Rectal smooth muscle tissue (tissue), 1 donor: ENCODE data around the gene ERICH6.

Experiments used
- H3K27ac ChIP-seq: one replicate; pipeline ENCODE4 v1.7.0; 2013; ENCODE audit warnings: low read depth, low read length, inconsistent platforms
- H3K27me3 ChIP-seq: one replicate; pipeline ENCODE4 v1.7.0; 2013; ENCODE audit warnings: low read length; ENCODE audit not compliant: control insufficient read depth, insufficient read depth
- H3K36me3 ChIP-seq: one replicate; pipeline ENCODE4 v1.7.0; 2013; ENCODE audit warnings: low read length; ENCODE audit not compliant: control insufficient read depth, insufficient read depth
- H3K4me1 ChIP-seq: one replicate; pipeline ENCODE4 v1.7.0; 2013; ENCODE audit warnings: low read length; ENCODE audit not compliant: control insufficient read depth, insufficient read depth
- H3K4me3 ChIP-seq: one replicate; pipeline ENCODE4 v1.7.0; 2013; ENCODE audit warnings: low read length
- H3K9ac ChIP-seq: one replicate; pipeline ENCODE4 v1.7.0; 2013; ENCODE audit warnings: low read length

The ERICH6 gene

DNA sequence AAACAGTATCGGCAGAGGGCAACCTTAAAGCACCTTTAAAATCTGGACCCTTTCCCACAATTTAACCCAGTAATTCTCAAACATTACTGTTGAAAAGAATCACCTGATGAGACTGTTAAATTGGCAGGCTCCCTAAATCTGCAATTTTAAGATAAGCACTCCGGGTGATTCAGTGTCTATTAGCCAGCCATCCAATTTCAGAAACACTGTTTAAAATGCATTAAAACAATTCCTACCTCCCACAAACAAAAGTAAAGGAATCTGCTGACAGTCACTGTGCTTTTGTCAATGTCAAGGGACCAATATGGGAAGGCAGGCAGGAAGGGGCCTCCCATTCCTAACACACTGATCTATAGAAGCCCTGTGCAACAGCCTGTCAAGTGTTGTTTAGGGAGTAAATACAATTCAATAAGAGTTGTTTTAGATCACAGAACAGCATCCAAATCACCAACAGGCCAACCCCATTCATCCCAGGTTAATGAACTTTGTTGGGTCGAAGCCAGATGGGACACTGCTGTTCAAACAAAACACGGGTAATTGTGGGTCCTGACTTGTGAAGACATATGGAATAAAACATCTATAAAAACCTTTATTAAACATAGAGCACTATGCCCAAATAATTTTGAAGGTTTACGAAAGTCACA lies 37.9 kb upstream of the ERICH6 start:
- peaks cover 5% of the 10 kb centered on the region for H3K36me3 ChIP-seq
- H3K4me1 ChIP-seq, result peaks cover 8% of the 10 kb centered on the region
- H3K27me3 ChIP-seq, result no peaks in the 10 kb centered on the region
- no peak overlapping the region for H3K9ac ChIP-seq
- H3K27ac ChIP-seq, result no peak overlapping the region
- H3K4me3 ChIP-seq, result no peak overlapping the region

DNA sequence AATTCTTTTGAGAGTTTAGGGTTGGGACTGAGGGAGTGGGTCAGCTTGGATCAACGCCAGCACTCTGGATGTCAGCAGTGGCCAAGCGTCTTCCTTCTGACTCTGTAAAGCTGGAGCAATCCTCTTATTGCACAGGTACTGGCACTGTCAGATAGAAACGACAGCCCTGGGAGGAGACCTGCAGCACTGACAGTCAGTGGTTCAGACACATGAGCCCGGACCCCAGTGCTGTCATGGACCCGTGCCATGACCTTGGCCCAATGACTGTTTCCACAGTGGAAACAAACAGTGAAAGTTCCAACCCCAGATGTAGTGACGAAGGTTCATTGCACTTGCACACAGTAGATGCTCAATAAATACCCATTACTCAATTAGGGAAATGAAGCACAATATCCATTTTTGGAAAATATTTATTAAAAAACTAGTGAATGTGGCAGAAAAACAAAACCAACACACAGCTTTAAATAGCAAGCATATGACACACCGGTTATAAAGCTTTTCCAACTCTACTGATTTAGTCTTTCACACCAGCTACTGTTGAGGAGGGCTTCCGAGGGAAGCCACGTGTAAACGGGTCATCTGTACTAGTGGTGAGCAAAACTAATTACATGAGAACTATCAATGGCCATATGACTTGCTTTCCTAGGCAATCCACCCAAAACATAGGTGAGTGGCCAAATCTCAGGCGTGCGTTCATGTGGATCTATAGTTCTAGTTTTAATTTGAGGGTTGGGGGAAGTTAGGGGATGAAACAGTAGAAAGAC lies 37.2 kb upstream of the ERICH6 start:
- Histone ChIP-seq H3K36me3 (peaks cover 5% of the 10 kb centered on the region), H3K4me1 (peaks cover 8% of the 10 kb centered on the region), H3K27ac (no peak overlapping the region)

DNA sequence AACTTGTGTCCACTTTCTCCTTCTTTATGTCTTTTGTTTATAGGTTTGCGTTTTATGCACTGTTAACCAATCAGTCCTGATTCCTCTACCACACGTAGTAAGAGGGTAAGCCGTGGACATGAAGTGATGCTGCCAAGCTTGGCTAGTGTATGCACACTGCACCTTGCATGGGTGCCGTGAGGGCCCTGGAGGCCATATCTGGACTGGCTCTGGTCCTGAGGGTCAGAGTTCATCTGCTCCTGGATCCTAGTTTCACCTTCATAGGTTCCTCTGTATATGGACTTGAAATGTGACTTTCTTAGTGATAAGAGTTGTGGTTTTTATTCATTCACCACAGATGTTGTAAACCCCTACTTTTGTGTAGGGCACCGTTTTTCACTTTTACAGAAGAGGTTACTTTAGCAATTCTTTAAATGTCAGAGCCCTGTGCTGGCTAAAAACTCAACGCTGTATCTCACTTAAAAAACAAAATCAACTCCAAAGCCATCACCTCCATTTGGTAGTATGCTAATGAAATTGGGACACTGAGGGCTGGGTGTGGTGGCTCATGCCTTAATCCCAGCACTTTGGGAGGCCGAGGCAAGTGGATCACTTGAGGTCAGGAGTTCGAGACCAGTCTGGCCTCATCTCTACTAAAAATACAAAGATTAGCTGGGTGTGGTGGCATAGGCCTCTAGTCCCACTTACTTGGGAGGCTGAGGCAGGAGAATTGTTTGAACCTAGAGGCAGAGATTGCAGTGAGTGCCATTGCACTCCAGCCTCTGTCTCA lies 36.3 kb upstream of the ERICH6 start:
- H3K4me3 ChIP-seq, result no peak overlapping the region
- no peak overlapping the region for H3K27ac ChIP-seq
- peaks cover 5% of the 10 kb centered on the region for H3K36me3 ChIP-seq
- no peaks in the 10 kb centered on the region for H3K27me3 ChIP-seq
- H3K4me1 ChIP-seq, result peaks cover 7% of the 10 kb centered on the region
- no peak overlapping the region for H3K9ac ChIP-seq

More for the DNA sequence above, 37.2 kb upstream of the ERICH6 start:
- Histone ChIP-seq H3K9ac (no peak overlapping the region), H3K27me3 (no peaks in the 10 kb centered on the region), H3K4me3 (no peak overlapping the region)

DNA sequence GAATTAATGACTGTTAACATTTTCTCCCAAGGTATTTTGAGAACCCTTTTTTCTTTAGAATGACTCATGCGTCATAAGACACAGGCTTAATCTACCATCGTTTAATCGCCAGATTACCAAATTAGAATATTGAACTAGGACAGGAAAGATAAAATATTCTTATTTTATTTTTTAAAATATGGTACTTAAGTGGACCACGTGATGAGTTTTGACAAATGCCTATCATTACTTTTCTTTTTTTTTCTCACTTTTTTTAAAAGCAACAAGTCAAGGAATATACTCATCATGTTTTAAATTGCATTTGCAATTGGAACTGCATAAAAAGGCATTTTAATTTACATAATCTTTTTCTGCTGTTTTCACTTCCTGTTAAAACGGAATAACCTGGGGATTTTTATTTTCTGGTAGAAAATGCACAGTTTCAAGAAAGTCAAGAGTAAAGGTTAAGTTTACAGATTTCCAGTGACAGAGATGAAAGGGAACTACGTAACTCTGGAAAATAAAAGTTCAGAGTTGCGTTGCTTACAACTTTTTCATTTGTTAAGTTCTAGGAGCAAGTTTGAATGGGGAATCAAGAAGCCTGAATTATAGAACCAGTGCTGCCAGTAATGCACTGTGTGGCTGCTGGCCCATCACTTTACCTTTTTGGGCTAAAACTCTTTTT lies 35.6 kb upstream of the ERICH6 start:
- Histone ChIP-seq H3K4me3 (no peak overlapping the region), H3K27me3 (no peaks in the 10 kb centered on the region), H3K9ac (no peak overlapping the region), H3K36me3 (peaks cover 5% of the 10 kb centered on the region), H3K4me1 (peaks cover 3% of the 10 kb centered on the region), H3K27ac (no peak overlapping the region)

DNA sequence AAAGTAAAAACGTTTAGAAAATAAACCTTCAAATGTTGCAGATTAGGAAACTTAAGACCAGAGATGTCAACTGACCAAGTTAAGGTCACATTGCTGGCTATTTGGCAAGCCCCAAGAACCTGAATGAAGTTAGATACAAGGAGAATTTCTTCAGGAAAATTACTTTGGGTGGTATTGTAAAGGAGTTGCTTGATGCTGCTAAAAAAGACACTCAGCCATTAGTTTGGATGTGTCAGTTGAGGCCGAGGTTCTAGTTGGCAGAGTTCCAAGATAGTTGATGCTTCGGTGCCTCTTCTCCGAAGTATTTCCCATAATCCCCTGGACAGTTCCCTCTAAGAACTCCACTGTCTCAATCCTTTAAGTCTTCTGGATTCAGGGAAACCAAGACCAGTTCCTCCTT lies 35.0 kb upstream of the ERICH6 start:
- H3K36me3 ChIP-seq, result peaks cover 5% of the 10 kb centered on the region
- no peak overlapping the region for H3K4me3 ChIP-seq
- H3K4me1 ChIP-seq, result peaks cover 1% of the 10 kb centered on the region
- H3K27me3 ChIP-seq, result no peaks in the 10 kb centered on the region
- H3K9ac ChIP-seq, result no peak overlapping the region
- H3K27ac ChIP-seq, result no peak overlapping the region

DNA sequence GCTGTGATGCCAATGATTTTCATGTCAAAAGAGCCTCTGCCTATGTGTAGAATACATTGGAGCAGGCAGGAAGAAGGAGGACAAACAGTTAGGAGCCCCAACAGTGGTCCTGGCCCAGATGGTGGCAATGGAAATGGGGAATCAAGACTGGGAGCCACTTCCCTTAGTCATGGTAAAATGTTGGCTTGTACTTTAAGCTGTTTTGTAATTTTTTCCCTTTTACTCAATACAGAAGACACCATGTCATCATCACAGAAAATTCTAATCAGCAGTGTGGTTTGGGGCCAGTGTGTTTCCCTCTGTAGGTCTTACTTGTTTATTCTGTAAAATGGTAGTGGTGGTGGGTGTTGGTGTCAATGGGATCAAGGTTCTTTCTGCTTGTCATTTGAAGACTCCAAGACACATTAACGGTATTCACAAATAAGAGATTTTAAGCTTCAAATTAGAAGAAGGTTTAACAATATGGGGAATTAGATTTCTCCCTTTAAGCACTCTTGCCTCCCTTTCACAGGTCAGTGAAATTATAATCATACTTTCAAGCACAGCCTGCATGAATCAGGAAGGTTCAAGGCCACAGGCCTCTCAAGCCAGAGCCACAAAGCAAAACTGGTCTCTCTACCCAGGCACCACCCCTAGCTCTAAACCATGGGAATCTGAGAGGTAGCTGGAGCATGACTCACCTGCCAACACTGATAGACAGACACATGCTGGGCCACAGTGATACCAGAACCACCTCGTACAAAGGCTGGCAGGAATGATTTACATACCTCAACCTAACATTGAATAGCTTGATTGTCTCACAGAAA lies 34.4 kb upstream of the ERICH6 start:
- H3K36me3 ChIP-seq, result peaks cover 5% of the 10 kb centered on the region
- no peak overlapping the region for H3K27ac ChIP-seq
- H3K4me3 ChIP-seq, result no peak overlapping the region
- H3K9ac ChIP-seq, result no peak overlapping the region
- H3K27me3 ChIP-seq, result no peaks in the 10 kb centered on the region
- no peaks in the 10 kb centered on the region for H3K4me1 ChIP-seq

DNA sequence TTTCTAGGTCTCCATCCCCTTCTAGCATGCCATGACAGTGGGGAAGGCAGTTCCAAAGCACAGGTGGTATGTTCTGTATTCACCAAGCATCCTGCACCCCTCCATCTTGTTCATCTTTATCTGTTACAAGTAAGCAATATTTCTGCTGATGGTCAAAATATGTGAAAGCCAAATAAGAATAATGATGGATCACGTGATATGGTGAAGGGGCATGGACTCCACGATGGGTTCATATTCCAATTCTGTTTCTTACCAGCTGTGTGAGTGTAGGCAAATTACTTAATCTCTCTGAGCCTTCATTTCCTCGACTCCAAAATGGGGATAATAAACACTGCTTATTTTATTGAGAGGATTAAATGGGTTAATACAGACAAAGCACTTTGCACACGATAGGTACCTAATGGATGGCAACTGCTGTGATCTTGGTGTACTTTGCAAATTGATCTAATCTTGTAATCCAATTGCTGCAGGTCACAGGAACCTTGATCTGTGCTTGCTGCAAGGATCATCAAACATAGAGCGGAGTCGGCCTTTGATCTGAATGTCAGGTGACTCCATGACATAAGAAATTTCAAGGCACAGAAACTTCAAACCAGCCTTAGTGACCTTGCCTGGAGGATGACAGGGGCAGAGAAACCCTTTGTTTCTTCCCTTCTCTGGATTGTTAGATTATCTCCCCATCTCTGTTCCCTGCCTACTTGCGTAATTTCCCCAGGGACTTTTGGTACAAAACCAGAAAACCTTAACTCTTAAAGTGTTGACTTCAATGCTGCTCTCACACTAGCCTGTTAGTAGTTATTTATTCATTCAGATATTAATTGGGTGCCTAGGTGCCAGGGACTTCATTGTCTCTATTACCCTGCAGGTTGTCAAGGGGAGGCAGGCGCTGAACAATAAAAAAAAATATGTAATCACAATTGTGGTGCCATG lies 33.4 kb upstream of the ERICH6 start:
- Histone ChIP-seq H3K4me3 (no peak overlapping the region), H3K36me3 (peaks cover 2% of the 10 kb centered on the region), H3K27ac (no peak overlapping the region), H3K9ac (no peak overlapping the region), H3K27me3 (no peaks in the 10 kb centered on the region), H3K4me1 (no peaks in the 10 kb centered on the region)

DNA sequence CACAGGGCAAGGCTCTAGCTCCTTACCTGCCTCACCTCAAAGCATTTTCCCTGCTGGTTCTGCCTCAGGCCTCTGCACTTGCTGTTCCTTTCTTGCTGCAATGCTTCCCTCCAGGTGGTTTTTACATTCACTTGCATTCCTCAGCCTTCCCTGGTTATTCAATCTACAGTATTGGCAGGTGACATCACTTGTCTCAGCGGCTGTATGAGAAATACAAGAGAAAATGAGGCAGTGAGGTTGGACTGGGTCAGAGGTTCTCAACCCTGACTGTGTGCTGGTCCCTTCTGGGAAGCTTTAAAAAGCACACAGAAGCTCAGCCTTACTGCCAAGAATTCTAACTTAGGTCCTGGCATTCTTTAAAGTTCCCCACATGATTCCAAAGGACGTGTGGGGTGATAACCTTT lies 32.6 kb upstream of the ERICH6 start:
- no peaks in the 10 kb centered on the region for H3K27me3 ChIP-seq
- no peak overlapping the region for H3K27ac ChIP-seq
- no peaks in the 10 kb centered on the region for H3K36me3 ChIP-seq
- H3K4me3 ChIP-seq, result no peak overlapping the region
- no peaks in the 10 kb centered on the region for H3K4me1 ChIP-seq
- H3K9ac ChIP-seq, result no peak overlapping the region

DNA sequence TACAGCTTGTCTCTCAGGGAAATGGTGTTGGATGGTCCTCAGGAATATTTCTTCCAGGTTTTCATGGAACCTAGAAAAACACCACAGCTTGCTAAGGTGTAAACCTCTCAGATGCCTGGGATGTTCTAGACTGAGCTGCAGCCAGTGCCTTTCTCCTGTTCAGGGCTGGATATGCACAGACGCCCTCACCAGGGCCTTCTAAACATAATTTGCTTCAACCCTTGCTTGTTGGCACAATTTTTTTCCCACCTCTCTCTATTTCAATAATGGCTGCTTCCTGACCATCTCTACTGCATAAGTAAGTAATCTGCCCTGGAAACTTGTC lies 31.0 kb upstream of the ERICH6 start:
- H3K27ac ChIP-seq, result no peak overlapping the region
- no peaks in the 10 kb centered on the region for H3K4me1 ChIP-seq
- H3K27me3 ChIP-seq, result no peaks in the 10 kb centered on the region
- no peak overlapping the region for H3K9ac ChIP-seq
- no peak overlapping the region for H3K4me3 ChIP-seq
- H3K36me3 ChIP-seq, result no peaks in the 10 kb centered on the region

DNA sequence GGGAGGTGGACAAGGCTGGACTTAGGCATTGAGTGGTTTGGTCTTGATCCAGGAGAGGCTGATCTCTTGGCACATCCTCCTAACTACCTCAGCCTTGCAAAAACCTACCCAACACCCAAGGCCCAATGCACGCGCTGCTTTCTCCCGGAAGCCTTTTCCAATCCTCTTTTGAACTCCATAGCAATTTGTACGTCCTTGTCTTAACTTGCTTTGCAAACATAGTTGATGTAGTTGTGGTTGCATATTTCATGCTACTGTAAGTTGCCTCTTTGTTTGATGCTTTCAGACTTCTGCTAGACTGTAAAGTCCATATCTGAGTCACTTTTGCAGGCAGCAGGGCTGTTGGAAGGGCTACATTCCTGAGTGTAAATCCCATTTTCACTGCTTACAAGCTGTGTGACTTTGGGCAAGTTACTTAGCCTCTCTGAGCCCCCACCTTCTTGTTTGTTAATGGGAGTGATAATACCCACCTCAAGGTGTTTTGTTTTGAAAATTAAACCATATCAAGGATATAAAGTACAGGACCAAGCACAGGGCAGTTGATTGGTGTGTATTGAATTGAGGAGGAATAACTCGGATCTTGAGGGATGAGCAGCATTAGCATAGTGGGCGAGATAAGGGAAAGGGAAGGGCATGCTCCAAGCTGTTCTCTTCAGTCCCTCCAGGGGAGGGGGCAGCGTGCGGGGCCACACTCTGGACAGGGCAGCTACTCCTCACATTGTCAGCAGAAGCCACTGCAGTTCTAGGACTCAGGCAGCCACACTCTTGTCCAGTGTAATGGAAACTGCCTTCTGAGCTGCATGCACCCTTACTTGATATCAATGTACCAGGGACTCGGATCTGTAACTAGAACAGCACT lies 30.4 kb upstream of the ERICH6 start:
- no peaks in the 10 kb centered on the region for H3K36me3 ChIP-seq
- H3K4me3 ChIP-seq, result no peak overlapping the region
- H3K4me1 ChIP-seq, result no peaks in the 10 kb centered on the region
- H3K27ac ChIP-seq, result no peak overlapping the region
- H3K9ac ChIP-seq, result no peak overlapping the region
- H3K27me3 ChIP-seq, result no peaks in the 10 kb centered on the region
